HEK293 (cell line): ENCODE measurements around the gene PSMD7.

Source experiments
- CTCF ChIA-PET: fragments of 350-600 bp; formaldehyde crosslinking; extraction: SDS; loops from one replicate; lab custom pipeline; 2021; ENCODE audit warnings: antibody characterized with exemption; lab: Yijun Ruan, JAX
- POLR2A ChIA-PET: fragments of 300-600 bp; formaldehyde crosslinking; extraction: SDS; loops from one replicate; lab custom pipeline; 2020; ENCODE audit warnings: antibody characterized with exemption, inconsistent platforms; lab: Yijun Ruan, JAX
- H3K27ac ChIP-seq: fragments of 200-500 bp; sonication (Bioruptor generic); 2 replicates; pipeline ENCODE4 v1.5.1; 2014; ENCODE audit warnings: low read depth, low read length, control low read depth, inconsistent platforms; ENCODE audit errors: extremely low read depth
- H3K36me3 ChIP-seq, 2 experiments: fragments of 200-500 bp in 1 of 2; sonication (Bioruptor generic) in 1 of 2; 1 replicate in 1 of 2; 2 replicates in 1 of 2; pipeline ENCODE4 v1.5.1; 2014 to 2017; ENCODE audit warnings: inconsistent platforms in 2 of 2, low read length in 2 of 2; ENCODE audit not compliant: control insufficient read depth in 2 of 2, insufficient read depth in 1 of 2
- H3K4me1 ChIP-seq: fragments of 200-500 bp; sonication (Bioruptor generic); 2 replicates; pipeline ENCODE4 v1.5.1; 2014; ENCODE audit warnings: mild to moderate bottlenecking, low read length, inconsistent platforms; ENCODE audit not compliant: control insufficient read depth, insufficient read depth
- H3K4me3 ChIP-seq: 2 replicates; pipeline ENCODE4 v1.5.1; 2011; ENCODE audit warnings: low read depth, mild to moderate bottlenecking, control low read depth, low read length, moderate library complexity
- H3K9me3 ChIP-seq: fragments of 200-500 bp; sonication (Bioruptor generic); 2 replicates; pipeline ENCODE4 v1.5.1; 2014; ENCODE audit warnings: low read depth, low read length, inconsistent platforms; ENCODE audit not compliant: control insufficient read depth, insufficient read depth
- GFI1B ChIP-seq: fragments of 450-650 bp; formaldehyde crosslinking; IDR thresholded peaks from 2 replicates; pipeline ENCODE4 v1.5.1; 2016; ENCODE audit warnings: missing biosample characterization, missing genetic modification characterization
- SCRT1 ChIP-seq: fragments of 450-650 bp; formaldehyde crosslinking; IDR thresholded peaks from 2 replicates; pipeline ENCODE4 v1.5.1; 2016; ENCODE audit warnings: missing biosample characterization, missing genetic modification characterization, borderline replicate concordance
- SCRT2 ChIP-seq: fragments of 450-650 bp; formaldehyde crosslinking; IDR thresholded peaks from 2 replicates; pipeline ENCODE4 v1.5.1; 2016; ENCODE audit warnings: missing biosample characterization, missing genetic modification characterization
- WT1 ChIP-seq: fragments of 450-650 bp; formaldehyde crosslinking; IDR thresholded peaks from 2 replicates; pipeline ENCODE4 v1.5.1; 2016; ENCODE audit warnings: missing biosample characterization, missing genetic modification characterization
- ZBTB6 ChIP-seq: fragments of 450-650 bp; formaldehyde crosslinking; IDR thresholded peaks from 2 replicates; pipeline ENCODE4 v1.5.1; 2017; ENCODE audit warnings: missing biosample characterization, missing genetic modification characterization
- ZEB2 ChIP-seq: fragments of 450-650 bp; formaldehyde crosslinking; IDR thresholded peaks from 2 replicates; pipeline ENCODE4 v1.5.1; 2016; ENCODE audit warnings: missing biosample characterization, missing genetic modification characterization
- ZFP37 ChIP-seq: fragments of 450-650 bp; formaldehyde crosslinking; IDR thresholded peaks from 2 replicates; pipeline ENCODE4 v1.5.1; 2016; ENCODE audit warnings: missing biosample characterization, missing genetic modification characterization
- ZNF121 ChIP-seq: fragments of 450-650 bp; formaldehyde crosslinking; IDR thresholded peaks from 2 replicates; pipeline ENCODE4 v1.5.1; 2016; ENCODE audit warnings: missing biosample characterization, missing genetic modification characterization
- ZNF239 ChIP-seq: fragments of 450-650 bp; formaldehyde crosslinking; IDR thresholded peaks from 2 replicates; pipeline ENCODE4 v1.5.1; 2016; ENCODE audit warnings: missing biosample characterization, missing genetic modification characterization
- ZNF248 ChIP-seq: fragments of 450-650 bp; formaldehyde crosslinking; IDR thresholded peaks from 2 replicates; pipeline ENCODE4 v1.5.1; 2017; ENCODE audit warnings: missing biosample characterization, missing genetic modification characterization
- ZNF350 ChIP-seq: fragments of 450-650 bp; formaldehyde crosslinking; IDR thresholded peaks from 2 replicates; pipeline ENCODE4 v1.5.0; 2017; ENCODE audit warnings: missing biosample characterization, mild to moderate bottlenecking, missing genetic modification characterization
- ZNF394 ChIP-seq: fragments of 450-650 bp; formaldehyde crosslinking; IDR thresholded peaks from 2 replicates; pipeline ENCODE4 v1.5.1; 2016; ENCODE audit warnings: missing biosample characterization, missing genetic modification characterization, mild to moderate bottlenecking, moderate library complexity, borderline replicate concordance
- ZNF426 ChIP-seq: fragments of 450-650 bp; formaldehyde crosslinking; IDR thresholded peaks from 2 replicates; pipeline ENCODE4 v1.5.1; 2017; ENCODE audit warnings: missing biosample characterization, missing genetic modification characterization, mild to moderate bottlenecking, inconsistent platforms, moderate library complexity
- ZNF544 ChIP-seq: fragments of 450-650 bp; formaldehyde crosslinking; IDR thresholded peaks from 2 replicates; pipeline ENCODE4 v1.5.0; 2017; ENCODE audit warnings: missing biosample characterization, missing genetic modification characterization
- ZNF548 ChIP-seq: fragments of 450-650 bp; formaldehyde crosslinking; IDR thresholded peaks from 2 replicates; pipeline ENCODE4 v1.5.1; 2016; ENCODE audit warnings: missing biosample characterization, missing genetic modification characterization
- ZNF621 ChIP-seq: fragments of 450-650 bp; formaldehyde crosslinking; IDR thresholded peaks from 2 replicates; pipeline ENCODE4 v1.5.1; 2017; ENCODE audit warnings: missing biosample characterization, missing genetic modification characterization
- ZNF707 ChIP-seq: fragments of 450-650 bp; formaldehyde crosslinking; IDR thresholded peaks from 2 replicates; pipeline ENCODE4 v1.5.1; 2016; ENCODE audit warnings: missing biosample characterization, missing genetic modification characterization
- ZSCAN4 ChIP-seq: fragments of 450-650 bp; formaldehyde crosslinking; IDR thresholded peaks from 2 replicates; pipeline ENCODE4 v1.5.1; 2017; ENCODE audit warnings: missing biosample characterization, missing genetic modification characterization
- TF ChIP-seq, protein P1 (sequence below): fragments of 450-650 bp; formaldehyde crosslinking; IDR thresholded peaks from 2 replicates; pipeline ENCODE4 v1.5.1; 2016; ENCODE audit warnings: missing biosample characterization, missing genetic modification characterization
- TF ChIP-seq, protein P2 (sequence below): fragments of 450-650 bp; formaldehyde crosslinking; IDR thresholded peaks from 2 replicates; pipeline ENCODE4 v1.5.1; 2016; ENCODE audit warnings: missing biosample characterization, missing genetic modification characterization
- TF ChIP-seq, protein P3 (sequence below): fragments of 450-650 bp; IDR thresholded peaks from 2 replicates; pipeline ENCODE4 v1.5.1; 2018; ENCODE audit warnings: missing biosample characterization, mild to moderate bottlenecking, missing genetic modification characterization
- TF ChIP-seq, protein P4 (sequence below): IDR thresholded peaks from 2 replicates; pipeline ENCODE4 v1.6.1; 2011; ENCODE audit warnings: mild to moderate bottlenecking, low read depth, low read length, borderline replicate concordance

The PSMD7 gene

GRCh38 chr16:74298104-74298503 is 1.5 kb downstream of the PSMD7 start:
- ChIA-PET POLR2A (interaction anchor here (1.3 kb wide), 1 partner anchor 8 kb away, joined by 7 read pairs; no protein-coding TSS in a partner anchor), CTCF (interaction anchor here (1.2 kb wide), 1 partner anchor 12 kb away, joined by 5 read pairs; no protein-coding TSS in a partner anchor)
- H3K4me3 ChIP-seq: peak overlapping the region; percentile 90; the same call in 1 of the 2 replicates
- H3K9me3 ChIP-seq: no peaks in the 10 kb centered on the region
- TF ChIP-seq SCRT1 (tag by site-specific recombination) (peak; percentile 77; the same call in 1 of the 2 replicates), SCRT2 (tag by site-specific recombination) (peak; percentile 92), ZFP37 (no peak), ZNF248 (tag by site-specific recombination) (no peak)
- TF ChIP-seq, protein P1, sequence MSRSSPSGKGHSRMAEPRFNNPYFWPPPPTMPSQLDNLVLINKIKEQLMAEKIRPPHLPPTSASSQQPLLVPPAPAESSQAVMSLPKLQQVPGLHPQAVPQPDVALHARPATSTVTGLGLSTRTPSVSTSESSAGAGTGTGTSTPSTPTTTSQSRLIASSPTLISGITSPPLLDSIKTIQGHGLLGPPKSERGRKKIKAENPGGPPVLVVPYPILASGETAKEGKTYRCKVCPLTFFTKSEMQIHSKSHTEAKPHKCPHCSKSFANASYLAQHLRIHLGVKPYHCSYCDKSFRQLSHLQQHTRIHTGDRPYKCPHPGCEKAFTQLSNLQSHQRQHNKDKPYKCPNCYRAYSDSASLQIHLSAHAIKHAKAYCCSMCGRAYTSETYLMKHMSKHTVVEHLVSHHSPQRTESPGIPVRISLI (tag by site-specific recombination): peak; percentile 24; the same call in 1 of the 2 replicates
- H3K27ac ChIP-seq: no peak overlapping the region
- H3K4me1 ChIP-seq: no peaks in the 10 kb centered on the region; the same call in 1 of the 2 replicates
- peaks cover 33 to 52% of the 10 kb centered on the region in 2 experiments for H3K36me3 ChIP-seq

GRCh38 chr16:74302341-74302740 is 5.7 kb downstream of the PSMD7 start:
- no peaks in the 10 kb centered on the region; the same call in 1 of the 2 replicates for H3K4me1 ChIP-seq
- H3K27ac ChIP-seq: no peak overlapping the region
- H3K9me3 ChIP-seq: no peaks in the 10 kb centered on the region
- POLR2A ChIA-PET: no interaction called here
- peaks cover 67 to 92% of the 10 kb centered on the region in 2 experiments for H3K36me3 ChIP-seq
- CTCF ChIA-PET: interaction anchor here (0.6 to 1.0 kb wide), 2 partner anchors 9 to 12 kb away, joined by 3 read pairs; no protein-coding TSS in a partner anchor
- no peak overlapping the region for H3K4me3 ChIP-seq
- TF ChIP-seq ZNF239 (tag by site-specific recombination): no peak
- no peak for TF ChIP-seq ZNF707 (tag by site-specific recombination)
- TF ChIP-seq, protein P2, sequence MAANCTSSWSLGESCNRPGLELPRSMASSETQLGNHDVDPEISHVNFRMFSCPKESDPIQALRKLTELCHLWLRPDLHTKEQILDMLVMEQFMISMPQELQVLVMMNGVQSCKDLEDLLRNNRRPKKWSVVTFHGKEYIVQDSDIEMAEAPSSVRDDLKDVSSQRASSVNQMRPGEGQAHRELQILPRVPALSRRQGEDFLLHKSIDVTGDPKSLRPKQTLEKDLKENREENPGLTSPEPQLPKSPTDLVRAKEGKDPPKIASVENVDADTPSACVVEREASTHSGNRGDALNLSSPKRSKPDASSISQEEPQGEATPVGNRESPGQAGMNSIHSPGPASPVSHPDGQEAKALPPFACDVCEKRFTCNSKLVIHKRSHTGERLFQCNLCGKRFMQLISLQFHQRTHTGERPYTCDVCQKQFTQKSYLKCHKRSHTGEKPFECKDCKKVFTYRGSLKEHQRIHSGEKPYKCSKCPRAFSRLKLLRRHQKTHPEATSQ (tag by site-specific recombination): no peak
- no peak for TF ChIP-seq ZNF121
- no peak for TF ChIP-seq ZSCAN4 (tag by site-specific recombination)
- no peak for TF ChIP-seq WT1 (tag by site-specific recombination)
- TF ChIP-seq ZBTB6 (tag by site-specific recombination): no peak
- no peak for TF ChIP-seq ZEB2 (tag by site-specific recombination)
- no peak for TF ChIP-seq ZNF621 (tag by site-specific recombination)
- no peak for TF ChIP-seq SCRT1 (tag by site-specific recombination)

- peaks cover 65 to 80% of the 10 kb centered on the region in 2 experiments for H3K36me3 ChIP-seq
- ChIA-PET CTCF (interaction anchor here (0.6 to 1.7 kb wide), 4 partner anchors 12 to 642 kb away, joined by 3 to 4 read pairs (median 4); no protein-coding TSS in a partner anchor), POLR2A (interaction anchor here (0.8 to 1.1 kb wide), 2 partner anchors 10 to 681 kb away, joined by 3 to 5 read pairs; partner anchors contain the start of gene WDR59)
- no peak overlapping the region for H3K27ac ChIP-seq
- H3K4me3 ChIP-seq: no peak overlapping the region
- H3K9me3 ChIP-seq: no peaks in the 10 kb centered on the region
- no peaks in the 10 kb centered on the region for H3K4me1 ChIP-seq
- TF ChIP-seq ZNF394 (peak; percentile 52; the same call in 1 of the 2 replicates), ZNF544 (tag by site-specific recombination) (no peak), ZNF548 (no peak), ZNF350 (no peak), ZNF426 (tag by site-specific recombination) (no peak), GFI1B (tag by site-specific recombination) (no peak)
- TF ChIP-seq, protein P3, sequence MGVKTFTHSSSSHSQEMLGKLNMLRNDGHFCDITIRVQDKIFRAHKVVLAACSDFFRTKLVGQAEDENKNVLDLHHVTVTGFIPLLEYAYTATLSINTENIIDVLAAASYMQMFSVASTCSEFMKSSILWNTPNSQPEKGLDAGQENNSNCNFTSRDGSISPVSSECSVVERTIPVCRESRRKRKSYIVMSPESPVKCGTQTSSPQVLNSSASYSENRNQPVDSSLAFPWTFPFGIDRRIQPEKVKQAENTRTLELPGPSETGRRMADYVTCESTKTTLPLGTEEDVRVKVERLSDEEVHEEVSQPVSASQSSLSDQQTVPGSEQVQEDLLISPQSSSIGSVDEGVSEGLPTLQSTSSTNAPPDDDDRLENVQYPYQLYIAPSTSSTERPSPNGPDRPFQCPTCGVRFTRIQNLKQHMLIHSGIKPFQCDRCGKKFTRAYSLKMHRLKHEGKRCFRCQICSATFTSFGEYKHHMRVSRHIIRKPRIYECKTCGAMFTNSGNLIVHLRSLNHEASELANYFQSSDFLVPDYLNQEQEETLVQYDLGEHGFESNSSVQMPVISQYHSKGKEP (tag by site-specific recombination): no peak
- TF ChIP-seq, protein P4, sequence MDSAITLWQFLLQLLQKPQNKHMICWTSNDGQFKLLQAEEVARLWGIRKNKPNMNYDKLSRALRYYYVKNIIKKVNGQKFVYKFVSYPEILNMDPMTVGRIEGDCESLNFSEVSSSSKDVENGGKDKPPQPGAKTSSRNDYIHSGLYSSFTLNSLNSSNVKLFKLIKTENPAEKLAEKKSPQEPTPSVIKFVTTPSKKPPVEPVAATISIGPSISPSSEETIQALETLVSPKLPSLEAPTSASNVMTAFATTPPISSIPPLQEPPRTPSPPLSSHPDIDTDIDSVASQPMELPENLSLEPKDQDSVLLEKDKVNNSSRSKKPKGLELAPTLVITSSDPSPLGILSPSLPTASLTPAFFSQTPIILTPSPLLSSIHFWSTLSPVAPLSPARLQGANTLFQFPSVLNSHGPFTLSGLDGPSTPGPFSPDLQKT: no peak
Measured at GRCh38 chr16:74304164-74304834, 7.7 kb downstream of the PSMD7 start.
